ENCODE data around the gene CCDC24. TPM values are rescaled to one million over a fixed set of nuclear protein-coding genes. Genes with fewer than 3 reads are reported as not detected.
A peak's percentile ranks its signal among the peaks of the same experiment; 100 is the strongest.

Gene CCDC24
- total and polyA plus RNA-seq, 9 of the 15 experiments (the other 6 are each of a cell fraction or from before 2014, with no cell fraction given), result 0.31 to 4.5 (median 1.5) TPM

DNA sequence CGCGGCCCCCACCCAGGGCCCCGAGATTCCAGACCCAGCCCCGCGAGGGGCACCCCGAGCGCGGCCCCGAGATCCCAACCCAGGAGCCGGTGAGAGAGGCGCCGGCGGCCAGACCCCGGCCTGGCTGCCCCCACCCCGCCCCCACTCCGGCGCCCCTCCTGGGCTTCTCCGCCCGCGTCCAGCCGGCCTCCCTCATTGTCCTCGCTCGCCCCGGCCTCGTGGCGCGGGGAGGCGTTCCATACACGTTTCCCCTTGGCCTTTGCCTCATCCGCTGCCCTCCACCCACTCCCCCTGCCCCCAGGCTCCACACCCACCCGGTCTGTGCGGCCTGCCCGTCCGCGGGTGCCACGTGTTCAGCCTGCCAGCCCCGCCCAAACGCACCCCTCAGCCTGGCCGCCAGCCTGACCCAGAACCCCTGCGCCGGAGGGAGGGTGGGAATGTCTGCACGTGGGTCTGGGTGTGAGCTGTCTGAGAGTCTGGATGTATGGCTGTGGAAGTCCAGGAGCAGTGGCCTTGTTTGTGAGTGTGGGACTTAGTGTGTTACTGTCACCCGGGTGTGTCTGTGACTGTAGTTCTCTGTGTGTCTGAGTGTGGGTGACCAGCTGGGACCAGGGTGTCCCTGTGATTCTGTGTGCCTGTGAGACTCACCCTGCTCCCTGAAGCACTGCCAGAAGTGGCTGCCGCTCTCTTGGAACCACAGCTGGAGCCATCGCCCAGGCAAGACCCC, 11.7 kb upstream of the CCDC24 start (continued):
- TF ChIP-seq ZBTB8A (IDR thresholded peaks at IDR 0.05; ENCODE audit: partially characterized antibody) (no peak), SMARCA4 (IDR thresholded peaks at IDR 0.05) (peak; percentile 40; the same call in 1 of the 2 replicates), RAD51 (IDR thresholded peaks at IDR 0.05; ENCODE audit: borderline replicate concordance, low read depth) (peak; percentile 55; the same call in 1 of the 2 replicates), FOXP1 (CRISPR knock-in tag; IDR thresholded peaks at IDR 0.05) (no peak), U2AF1 (optimal IDR thresholded peaks at IDR 0.05; ENCODE audit: low read depth, low read length) (no peak), KDM5B (IDR thresholded peaks at IDR 0.05; ENCODE audit: insufficient replicate concordance, low read depth, low read length) (peak; percentile 68), HDAC8 (tag; IDR thresholded peaks at IDR 0.05) (no peak), ZNF197 (CRISPR knock-in tag; IDR thresholded peaks at IDR 0.05; ENCODE audit: low read depth) (no peak), PCBP2 (IDR thresholded peaks at IDR 0.05; ENCODE audit: low read depth, low read length, poor library complexity, severe bottlenecking) (no peak), HIVEP1 (CRISPR knock-in tag; IDR thresholded peaks at IDR 0.05) (no peak), SUPT5H (IDR thresholded peaks at IDR 0.05) (peak; percentile 54), NR1H2 (CRISPR knock-in tag; IDR thresholded peaks at IDR 0.05) (0 out of 2 replicates have a peak, but pooled peaks have one; percentile 26), ARHGAP35 (IDR thresholded peaks at IDR 0.05; ENCODE audit: partially characterized antibody) (no peak)
- TF ChIP-seq, protein P1, sequence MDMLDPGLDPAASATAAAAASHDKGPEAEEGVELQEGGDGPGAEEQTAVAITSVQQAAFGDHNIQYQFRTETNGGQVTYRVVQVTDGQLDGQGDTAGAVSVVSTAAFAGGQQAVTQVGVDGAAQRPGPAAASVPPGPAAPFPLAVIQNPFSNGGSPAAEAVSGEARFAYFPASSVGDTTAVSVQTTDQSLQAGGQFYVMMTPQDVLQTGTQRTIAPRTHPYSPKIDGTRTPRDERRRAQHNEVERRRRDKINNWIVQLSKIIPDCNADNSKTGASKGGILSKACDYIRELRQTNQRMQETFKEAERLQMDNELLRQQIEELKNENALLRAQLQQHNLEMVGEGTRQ (CRISPR knock-in tag; IDR thresholded peaks at IDR 0.05), result peak; percentile 67
- TF ChIP-seq, protein P2, sequence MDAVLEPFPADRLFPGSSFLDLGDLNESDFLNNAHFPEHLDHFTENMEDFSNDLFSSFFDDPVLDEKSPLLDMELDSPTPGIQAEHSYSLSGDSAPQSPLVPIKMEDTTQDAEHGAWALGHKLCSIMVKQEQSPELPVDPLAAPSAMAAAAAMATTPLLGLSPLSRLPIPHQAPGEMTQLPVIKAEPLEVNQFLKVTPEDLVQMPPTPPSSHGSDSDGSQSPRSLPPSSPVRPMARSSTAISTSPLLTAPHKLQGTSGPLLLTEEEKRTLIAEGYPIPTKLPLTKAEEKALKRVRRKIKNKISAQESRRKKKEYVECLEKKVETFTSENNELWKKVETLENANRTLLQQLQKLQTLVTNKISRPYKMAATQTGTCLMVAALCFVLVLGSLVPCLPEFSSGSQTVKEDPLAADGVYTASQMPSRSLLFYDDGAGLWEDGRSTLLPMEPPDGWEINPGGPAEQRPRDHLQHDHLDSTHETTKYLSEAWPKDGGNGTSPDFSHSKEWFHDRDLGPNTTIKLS (IDR thresholded peaks at IDR 0.05; ENCODE audit: borderline replicate concordance, low read depth), result peak; percentile 50; the same call in 1 of the 2 replicates
- TF ChIP-seq, protein P3, sequence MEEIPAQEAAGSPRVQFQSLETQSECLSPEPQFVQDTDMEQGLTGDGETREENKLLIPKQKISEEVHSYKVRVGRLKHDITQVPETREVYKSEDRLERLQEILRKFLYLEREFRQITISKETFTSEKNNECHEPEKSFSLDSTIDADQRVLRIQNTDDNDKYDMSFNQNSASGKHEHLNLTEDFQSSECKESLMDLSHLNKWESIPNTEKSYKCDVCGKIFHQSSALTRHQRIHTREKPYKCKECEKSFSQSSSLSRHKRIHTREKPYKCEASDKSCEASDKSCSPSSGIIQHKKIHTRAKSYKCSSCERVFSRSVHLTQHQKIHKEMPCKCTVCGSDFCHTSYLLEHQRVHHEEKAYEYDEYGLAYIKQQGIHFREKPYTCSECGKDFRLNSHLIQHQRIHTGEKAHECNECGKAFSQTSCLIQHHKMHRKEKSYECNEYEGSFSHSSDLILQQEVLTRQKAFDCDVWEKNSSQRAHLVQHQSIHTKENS (CRISPR knock-in tag; IDR thresholded peaks at IDR 0.05), result no peak
- TF ChIP-seq, protein P4, sequence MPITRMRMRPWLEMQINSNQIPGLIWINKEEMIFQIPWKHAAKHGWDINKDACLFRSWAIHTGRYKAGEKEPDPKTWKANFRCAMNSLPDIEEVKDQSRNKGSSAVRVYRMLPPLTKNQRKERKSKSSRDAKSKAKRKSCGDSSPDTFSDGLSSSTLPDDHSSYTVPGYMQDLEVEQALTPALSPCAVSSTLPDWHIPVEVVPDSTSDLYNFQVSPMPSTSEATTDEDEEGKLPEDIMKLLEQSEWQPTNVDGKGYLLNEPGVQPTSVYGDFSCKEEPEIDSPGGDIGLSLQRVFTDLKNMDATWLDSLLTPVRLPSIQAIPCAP (CRISPR knock-in tag; IDR thresholded peaks at IDR 0.05; ENCODE audit: borderline replicate concordance), result no peak
- TF ChIP-seq, protein P5, sequence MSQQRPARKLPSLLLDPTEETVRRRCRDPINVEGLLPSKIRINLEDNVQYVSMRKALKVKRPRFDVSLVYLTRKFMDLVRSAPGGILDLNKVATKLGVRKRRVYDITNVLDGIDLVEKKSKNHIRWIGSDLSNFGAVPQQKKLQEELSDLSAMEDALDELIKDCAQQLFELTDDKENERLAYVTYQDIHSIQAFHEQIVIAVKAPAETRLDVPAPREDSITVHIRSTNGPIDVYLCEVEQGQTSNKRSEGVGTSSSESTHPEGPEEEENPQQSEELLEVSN (IDR thresholded peaks at IDR 0.05; ENCODE audit: borderline replicate concordance in 1 of 2, extremely low read depth in 1 of 2, insufficient read depth in 1 of 2, insufficient read length in 1 of 2, low read depth in 1 of 2, low read length in 1 of 2, poor library complexity in 1 of 2, severe bottlenecking in 1 of 2), result peak; percentile 80 to 81
- TF ChIP-seq, protein P6, sequence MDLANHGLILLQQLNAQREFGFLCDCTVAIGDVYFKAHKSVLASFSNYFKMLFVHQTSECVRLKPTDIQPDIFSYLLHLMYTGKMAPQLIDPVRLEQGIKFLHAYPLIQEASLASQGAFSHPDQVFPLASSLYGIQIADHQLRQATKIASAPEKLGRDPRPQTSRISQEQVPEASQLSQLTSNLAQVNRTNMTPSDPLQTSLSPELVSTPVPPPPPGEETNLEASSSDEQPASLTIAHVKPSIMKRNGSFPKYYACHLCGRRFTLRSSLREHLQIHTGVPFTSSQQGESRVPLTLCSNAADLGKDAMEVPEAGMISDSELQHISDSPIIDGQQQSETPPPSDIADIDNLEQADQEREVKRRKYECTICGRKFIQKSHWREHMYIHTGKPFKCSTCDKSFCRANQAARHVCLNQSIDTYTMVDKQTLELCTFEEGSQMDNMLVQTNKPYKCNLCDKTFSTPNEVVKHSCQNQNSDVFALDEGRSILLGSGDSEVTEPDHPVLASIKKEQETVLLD (IDR thresholded peaks at IDR 0.05), result peak; percentile 62
